PC-3 (cell line): Measurements from ENCODE around the gene ZNF682. TPM values are rescaled to one million over a fixed set of nuclear protein-coding genes. Genes with fewer than 3 reads are reported as not detected.

Source experiments
- ATAC-seq: fragments of 200-7000 bp; cut with Tn5 transposase; 2 replicates; pipeline ENCODE4 v1.9.1; 2020; ENCODE audit warnings: mild to moderate bottlenecking, moderate library complexity
- BruUV-seq: library from RNA; stranded (reverse); fragments of 400-500 nt; replicated peaks from 2 replicates; lab custom pipeline; 2021; lab: Mats Ljungman, UMichigan
- CTCF ChIA-PET: fragments of 300-600 bp; sonication (Branson Sonifier 250); formaldehyde crosslinking; loops from one replicate; lab custom pipeline; 2022; ENCODE audit warnings: antibody characterized with exemption; lab: Charles Lee
- POLR2A ChIA-PET: fragments of 300-600 bp; sonication (Branson Sonifier 250); formaldehyde crosslinking; loops from one replicate; lab custom pipeline; 2022; ENCODE audit warnings: antibody characterized with exemption; ENCODE audit not compliant: unreplicated experiment; lab: Charles Lee
- DNase-seq: peaks from one replicate; pipeline ENCODE4 v3.0.0-alpha.2; 2015
- H2AFZ ChIP-seq: fragments of 300-600 bp; sonication (generic); 2 replicates; pipeline ENCODE4 v1.6.0; 2016; ENCODE audit warnings: antibody characterized with exemption, low read length
- H3F3A ChIP-seq: fragments of 300-600 bp; sonication (generic); one replicate; pipeline ENCODE4 v1.6.0; 2017; ENCODE audit warnings: antibody characterized with exemption, low read length, control low read depth, mild to moderate bottlenecking; ENCODE audit not compliant: unreplicated experiment
- H3K27ac ChIP-seq: fragments of 300-600 bp; sonication (generic); 2 replicates; pipeline ENCODE4 v1.5.1; 2016; ENCODE audit warnings: mild to moderate bottlenecking, low read length
- H3K27me3 ChIP-seq: fragments of 300-600 bp; sonication (generic); 2 replicates; pipeline ENCODE4 v1.6.1; 2016; ENCODE audit warnings: low read length, mixed read lengths
- H3K36me3 ChIP-seq: fragments of 300-600 bp; sonication (generic); 2 replicates; pipeline ENCODE4 v1.6.1; 2016; ENCODE audit warnings: low read depth, mixed run types, low read length, mixed read lengths
- H3K4me1 ChIP-seq: fragments of 300-600 bp; sonication (generic); 2 replicates; pipeline ENCODE4 v1.5.1; 2016; ENCODE audit warnings: low read length; ENCODE audit not compliant: insufficient read depth
- H3K4me2 ChIP-seq: fragments of 300-600 bp; sonication (generic); 2 replicates; pipeline ENCODE4 v1.6.0; 2016; ENCODE audit warnings: low read length
- H3K4me3 ChIP-seq: fragments of 300-600 bp; sonication (generic); 2 replicates; pipeline ENCODE4 v1.5.1; 2016; ENCODE audit warnings: mild to moderate bottlenecking, low read length, mixed read lengths
- H3K79me2 ChIP-seq: fragments of 300-600 bp; sonication (generic); 2 replicates; pipeline ENCODE4 v1.6.1; 2017; ENCODE audit warnings: low read length, mixed read lengths
- H3K9ac ChIP-seq: fragments of 300-600 bp; sonication (generic); 2 replicates; pipeline ENCODE4 v1.6.0; 2016; ENCODE audit warnings: mild to moderate bottlenecking, low read length
- H3K9me2 ChIP-seq: fragments of 300-600 bp; sonication (generic); replicated peaks from 2 replicates; pipeline ENCODE4 v1.6.1; 2016; ENCODE audit warnings: mixed run types, low read length, mixed read lengths
- H3K9me3 ChIP-seq: fragments of 300-600 bp; sonication (generic); 2 replicates; pipeline ENCODE4 v1.6.1; 2016; ENCODE audit warnings: low read length, mixed read lengths
- H4K20me1 ChIP-seq: fragments of 300-600 bp; sonication (generic); 2 replicates; pipeline ENCODE4 v1.6.1; 2016; ENCODE audit warnings: low read length, mixed read lengths
- CTCF ChIP-seq: fragments of 300-600 bp; sonication (generic); conservative IDR thresholded peaks from 2 replicates; pipeline ENCODE4 v1.5.1; 2017; ENCODE audit warnings: antibody characterized with exemption, low read depth, mild to moderate bottlenecking, low read length
- EZH2 ChIP-seq: fragments of 300-600 bp; sonication (generic); IDR thresholded peaks from one replicate; pipeline ENCODE4 v1.6.1; 2017; ENCODE audit warnings: antibody characterized with exemption, mild to moderate bottlenecking, low read length; ENCODE audit not compliant: unreplicated experiment
- EZH2phosphoT487 ChIP-seq: fragments of 300-600 bp; sonication (generic); IDR thresholded peaks from 2 replicates; pipeline ENCODE4 v1.6.1; 2018; ENCODE audit warnings: mild to moderate bottlenecking, antibody characterized with exemption, low read length, borderline replicate concordance
- intact Hi-C: fragments of 100-400 bp; cut with micrococcal nuclease; formaldehyde crosslinking; loops from 2 replicates; pipeline ENCODE4 v1.9.0; 2023
- total RNA-seq: library from RNA; depleted of rRNA; stranded (reverse); fragments of >200 nt; gene quantifications from 2 replicates; pipeline ENCODE4 v1.2.3, GENCODE V29; 2014

The ZNF682 gene
- total RNA-seq, 1 experiment from 2014 or later = 3.5 TPM

- DNase-seq (no peak), ATAC-seq (no peak)
- Histone ChIP-seq H3K9me3 (peaks cover 11% of the 10 kb centered on the region; the same call in 1 of the 2 replicates), H3K9ac (no peak overlapping the region), H3K4me2 (no peak overlapping the region), H3K27ac (no peak overlapping the region), H3K36me3 (no peaks in the 10 kb centered on the region; the same call in 1 of the 2 replicates), H3K9me2 (no peaks in the 10 kb centered on the region), H2AFZ (no peak overlapping the region), H3K4me1 (no peaks in the 10 kb centered on the region), H3F3A (no peaks in the 10 kb centered on the region), H3K27me3 (no peaks in the 10 kb centered on the region), H3K4me3 (no peak overlapping the region), H4K20me1 (no peaks in the 10 kb centered on the region), H3K79me2 (no peaks in the 10 kb centered on the region)
- BruUV-seq = no TSS peak
- no peak for TF ChIP-seq EZH2
- TF ChIP-seq EZH2phosphoT487 = no peak
- no peak for TF ChIP-seq CTCF
- CTCF ChIA-PET = no interaction called here
- POLR2A ChIA-PET = no interaction called here
- intact Hi-C loops = no loop called here
Measured at GRCh38 chr19:20080656-20081055, 41.4 kb upstream of the ZNF682 start.

- ATAC-seq = no peak
- no peak overlapping the region for H3K4me2 ChIP-seq
- H3F3A ChIP-seq = no peaks in the 10 kb centered on the region
- DNase-seq = no peak
- H3K36me3 ChIP-seq = no peaks in the 10 kb centered on the region
- no peak overlapping the region for H3K9ac ChIP-seq
- no peak overlapping the region for H3K4me3 ChIP-seq
- no peaks in the 10 kb centered on the region for H3K27me3 ChIP-seq
- no peaks in the 10 kb centered on the region for H3K79me2 ChIP-seq
- intact Hi-C loops = no loop called here
- no peaks in the 10 kb centered on the region for H3K9me2 ChIP-seq
- H2AFZ ChIP-seq = no peak overlapping the region
- H4K20me1 ChIP-seq = no peaks in the 10 kb centered on the region
- ChIA-PET POLR2A (no interaction called here), CTCF (no interaction called here)
- H3K27ac ChIP-seq = no peak overlapping the region
- no TSS peak for BruUV-seq
- no peaks in the 10 kb centered on the region for H3K4me1 ChIP-seq
- 0 out of 2 replicates have a peak, but pooled peaks cover 11% of the 10 kb centered on the region for H3K9me3 ChIP-seq
- TF ChIP-seq EZH2 (no peak), EZH2phosphoT487 (no peak), CTCF (no peak)
Measured at GRCh38 chr19:20079476-20079875, 40.2 kb upstream of the ZNF682 start.

GRCh38 chr19:20078581-20079031 lies 39.3 kb upstream of the ZNF682 start:
- no peak overlapping the region for H2AFZ ChIP-seq
- H3K27ac ChIP-seq = no peak overlapping the region
- ATAC-seq = no peak
- H3K79me2 ChIP-seq = no peaks in the 10 kb centered on the region
- POLR2A ChIA-PET = no interaction called here
- intact Hi-C loops = no loop called here
- CTCF ChIA-PET = no interaction called here
- no peaks in the 10 kb centered on the region for H3K9me2 ChIP-seq
- no peaks in the 10 kb centered on the region for H3K27me3 ChIP-seq
- DNase-seq = no peak
- no peak overlapping the region for H3K4me2 ChIP-seq
- no peak overlapping the region for H3K9ac ChIP-seq
- H3K9me3 ChIP-seq = peaks cover 18% of the 10 kb centered on the region; the same call in 1 of the 2 replicates
- no peak overlapping the region for H3K4me3 ChIP-seq
- no TSS peak for BruUV-seq
- H3K36me3 ChIP-seq = no peaks in the 10 kb centered on the region
- H3K4me1 ChIP-seq = no peaks in the 10 kb centered on the region
- no peak for TF ChIP-seq EZH2
- no peak for TF ChIP-seq CTCF
- no peak for TF ChIP-seq EZH2phosphoT487
- no peaks in the 10 kb centered on the region for H4K20me1 ChIP-seq
- no peaks in the 10 kb centered on the region for H3F3A ChIP-seq
